Esophagus squamous epithelium (tissue), 4 donors: ENCODE measurements around the gene SAC3D1.

ENCODE experiments used
- CTCF ChIP-seq, 6 experiments: fragments of 450-650 bp in 4 of 6; fragments of 200-600 bp in 2 of 6; sonication (generic) in 2 of 6; IDR thresholded peaks; one replicate each; pipeline ENCODE4 v1.5.1; 2016 to 2019; ENCODE audit warnings: antibody characterized with exemption in 6 of 6, mild to moderate bottlenecking in 4 of 6, moderate library complexity in 4 of 6
- POLR2A ChIP-seq, 4 donors: fragments of 450-650 bp; IDR thresholded peaks; one replicate each; pipeline ENCODE4 v1.6.1; 2017; ENCODE audit warnings: antibody characterized with exemption in 4 of 4, mild to moderate bottlenecking in 4 of 4, moderate library complexity in 3 of 4

DNA sequence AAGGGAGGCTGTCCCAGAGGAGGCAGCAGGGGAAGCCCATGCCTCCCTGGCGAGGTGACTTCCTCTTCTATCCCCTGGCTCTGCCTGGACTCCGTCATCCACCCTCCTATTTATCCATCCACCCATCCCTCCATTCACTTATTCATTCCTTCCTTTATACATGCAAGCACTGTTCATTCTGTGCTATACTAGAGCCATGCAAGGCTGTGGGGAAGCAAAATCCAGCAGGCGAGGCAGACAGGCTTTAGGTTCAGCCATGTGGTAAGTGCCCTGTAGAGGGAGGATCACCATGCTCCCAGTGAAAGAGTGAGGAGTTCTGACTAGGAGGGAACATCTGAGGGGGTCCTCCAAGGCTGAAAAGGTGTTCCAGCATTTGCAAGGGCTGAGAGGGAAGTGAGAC lies 18.5 kb downstream of the SAC3D1 start:
- TF ChIP-seq CTCF (IDR thresholded peaks at IDR 0.05), result no peak
- TF ChIP-seq POLR2A (IDR thresholded peaks at IDR 0.05), result no peak
